ENCODE results near the gene TEKT1. TPM values are rescaled to one million over a fixed set of nuclear protein-coding genes. Genes with fewer than 3 reads are reported as not detected.
"Not testable (repeated sequence)": the region's sequence is repeated elsewhere in the genome, so short reads cannot be mapped to it uniquely, and the experiment has no call there.

The TEKT1 gene
- total RNA-seq, 1 donor from 2014 or later, result not detected

DNA sequence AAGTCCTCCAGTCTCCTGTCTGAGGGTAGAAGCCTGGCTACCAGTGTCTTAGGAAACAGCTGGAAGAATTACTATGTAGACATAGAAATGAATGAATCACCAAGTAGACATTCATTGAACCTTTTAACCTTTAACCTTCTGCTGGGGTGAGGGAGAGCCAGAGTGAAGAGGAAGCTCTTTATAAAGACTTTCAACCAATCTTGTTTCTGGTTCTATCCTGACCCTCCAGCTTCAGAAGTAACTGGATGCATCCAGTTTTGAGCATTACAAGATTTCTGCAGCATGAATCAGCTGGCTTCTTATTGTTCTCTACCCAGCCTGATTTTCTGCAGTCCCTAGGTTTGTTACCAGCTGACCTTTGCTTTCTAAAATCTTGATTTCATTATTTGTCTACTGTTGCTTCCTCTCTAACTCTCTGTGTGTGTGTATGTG lies 8.5 kb downstream of the TEKT1 start:
- no peak for DNase-seq
- no peak for ATAC-seq
- intact Hi-C loops (cut with micrococcal nuclease), result no loop called here

DNA sequence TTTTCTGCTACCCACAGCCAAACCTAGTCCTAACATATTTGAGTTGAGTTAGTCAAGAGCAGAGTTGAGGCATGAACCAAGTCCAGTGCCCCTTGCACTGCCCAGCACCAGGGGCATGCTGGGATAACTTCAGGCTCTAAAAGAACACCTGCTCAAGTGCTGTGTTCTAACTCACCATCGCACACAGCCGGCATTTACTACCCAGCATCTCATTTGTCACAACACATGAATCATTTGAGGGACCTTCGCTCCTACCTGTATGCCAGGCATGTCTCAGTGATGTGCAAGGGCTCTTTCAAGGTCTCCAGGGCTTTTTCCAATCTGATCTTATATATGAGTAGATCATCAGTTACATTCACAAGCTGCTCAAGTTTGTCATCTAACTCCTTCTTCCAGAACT lies 12.6 kb downstream of the TEKT1 start:
- no peak for ATAC-seq
- DNase-seq, result no peak
- intact Hi-C loops (cut with micrococcal nuclease), result no loop called here

DNA sequence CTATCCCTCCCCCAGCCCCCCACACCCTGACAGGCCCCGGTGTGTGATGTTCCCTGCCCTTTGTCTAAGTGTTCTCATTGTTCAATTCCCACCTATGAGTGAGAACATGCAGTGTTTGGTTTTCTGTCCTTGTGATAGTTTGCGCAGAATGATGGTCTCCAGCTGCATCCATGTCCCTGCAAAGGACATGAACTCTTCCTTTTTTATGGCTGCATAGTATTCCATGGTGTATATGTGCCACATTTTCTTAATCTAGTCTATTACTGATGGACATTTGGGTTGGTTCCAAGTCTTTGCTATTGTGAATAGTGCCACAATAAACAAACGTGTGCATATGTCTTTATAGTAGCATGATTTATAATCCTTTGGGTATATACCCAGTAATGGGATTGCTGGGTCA lies 15.2 kb downstream of the TEKT1 start:
- DNase-seq; intact Hi-C loops (cut with micrococcal nuclease); ATAC-seq: not testable (repeated sequence)

DNA sequence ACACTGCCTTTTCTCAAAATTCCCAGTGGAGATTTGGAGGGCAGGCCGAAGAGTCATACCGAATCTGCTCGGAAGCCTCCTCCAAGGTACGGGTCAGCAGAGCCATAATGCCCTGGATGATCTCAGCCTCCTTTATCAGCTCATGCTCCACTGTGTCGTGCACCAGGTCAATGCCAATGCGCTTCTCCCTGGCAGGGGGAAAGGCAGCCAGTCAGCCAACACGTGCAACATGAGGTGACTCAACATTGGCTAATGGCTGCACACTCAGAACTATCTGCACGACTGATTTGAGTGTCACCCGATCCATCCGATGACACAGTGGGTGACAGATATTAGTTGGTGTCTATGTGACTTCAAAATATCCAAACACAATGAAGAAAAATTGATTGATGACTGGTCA lies 15.8 kb downstream of the TEKT1 start:
- no peak for ATAC-seq

DNA sequence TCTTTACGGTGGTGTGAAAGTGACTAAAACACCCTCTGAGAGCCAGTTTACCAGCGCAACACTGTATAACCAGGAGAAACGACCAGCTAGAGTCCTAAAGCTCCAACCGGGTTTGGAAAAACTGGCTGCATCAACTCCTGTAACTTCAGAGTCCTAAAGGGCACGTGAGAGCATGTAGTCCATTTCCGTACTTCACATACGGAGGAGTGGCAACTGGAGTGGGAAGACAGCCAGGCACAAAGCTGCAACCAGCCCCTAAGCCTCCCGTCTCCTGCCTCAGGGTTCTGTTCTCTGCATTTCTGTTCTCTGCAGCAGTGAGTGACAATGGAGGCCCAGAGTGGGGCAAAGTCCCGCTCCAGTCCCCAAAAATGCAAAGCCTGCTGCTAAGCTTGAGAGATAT lies 19.2 kb downstream of the TEKT1 start:
- ATAC-seq (no peak), DNase-seq (no peak)
- intact Hi-C loops (cut with micrococcal nuclease), result no loop called here

More for the DNA sequence above, 15.8 kb downstream of the TEKT1 start:
- no peak for DNase-seq
- intact Hi-C loops (cut with micrococcal nuclease), result no loop called here

GRCh38 chr17:6811510-6811909 lies 20.0 kb downstream of the TEKT1 start:
- intact Hi-C loops (cut with micrococcal nuclease), result no loop called here
- DNase-seq (no peak), ATAC-seq (no peak)

DNA sequence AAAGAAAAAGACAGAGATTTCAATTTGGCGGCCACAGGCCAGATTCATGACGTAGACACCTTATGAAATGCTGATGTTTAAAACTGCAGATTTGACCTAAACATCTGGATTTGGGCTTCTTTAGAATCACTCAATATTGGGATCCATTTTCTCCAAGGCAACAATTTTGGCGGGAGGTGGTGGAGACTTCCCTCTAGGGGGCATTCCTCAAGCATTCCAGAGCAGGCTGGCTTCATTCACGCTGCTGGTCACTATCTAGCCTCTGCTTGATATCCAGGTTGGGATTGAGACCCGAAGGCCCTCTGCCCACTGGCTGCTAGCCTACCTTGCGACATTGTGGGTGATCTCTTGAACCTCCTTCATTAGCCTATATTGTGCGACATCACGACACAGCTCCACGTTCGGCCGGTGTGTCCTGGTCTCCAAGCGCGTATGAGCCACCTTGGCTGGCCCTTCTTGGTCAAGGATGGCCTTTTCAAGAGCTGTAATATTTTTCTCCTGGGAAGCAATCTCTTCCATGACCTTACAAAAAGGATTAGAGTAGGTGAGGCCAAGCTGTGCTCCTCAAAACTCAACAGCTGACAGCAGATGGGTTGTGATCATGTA lies 31.0 kb downstream of the TEKT1 start:
- intact Hi-C loops (cut with micrococcal nuclease), result no loop called here
- no peak for ATAC-seq
- no peak for DNase-seq

GRCh38 chr17:6799738-6800137 lies 31.8 kb downstream of the TEKT1 start:
- intact Hi-C loops (cut with micrococcal nuclease), result no loop called here
- ATAC-seq (no peak), DNase-seq (no peak)

GRCh38 chr17:6797718-6798351 lies 33.7 kb downstream of the TEKT1 start:
- DNase-seq, result no peak
- intact Hi-C loops (cut with micrococcal nuclease), result no loop called here
- no peak for ATAC-seq

GRCh38 chr17:6796887-6797490 lies 34.5 kb downstream of the TEKT1 start:
- ATAC-seq, result no peak
- DNase-seq, result no peak
- intact Hi-C loops (cut with micrococcal nuclease), result no loop called here

GRCh38 chr17:6796017-6796886 lies 35.3 kb downstream of the TEKT1 start:
- ATAC-seq (no peak), DNase-seq (no peak)
- intact Hi-C loops (cut with micrococcal nuclease), result no loop called here

DNA sequence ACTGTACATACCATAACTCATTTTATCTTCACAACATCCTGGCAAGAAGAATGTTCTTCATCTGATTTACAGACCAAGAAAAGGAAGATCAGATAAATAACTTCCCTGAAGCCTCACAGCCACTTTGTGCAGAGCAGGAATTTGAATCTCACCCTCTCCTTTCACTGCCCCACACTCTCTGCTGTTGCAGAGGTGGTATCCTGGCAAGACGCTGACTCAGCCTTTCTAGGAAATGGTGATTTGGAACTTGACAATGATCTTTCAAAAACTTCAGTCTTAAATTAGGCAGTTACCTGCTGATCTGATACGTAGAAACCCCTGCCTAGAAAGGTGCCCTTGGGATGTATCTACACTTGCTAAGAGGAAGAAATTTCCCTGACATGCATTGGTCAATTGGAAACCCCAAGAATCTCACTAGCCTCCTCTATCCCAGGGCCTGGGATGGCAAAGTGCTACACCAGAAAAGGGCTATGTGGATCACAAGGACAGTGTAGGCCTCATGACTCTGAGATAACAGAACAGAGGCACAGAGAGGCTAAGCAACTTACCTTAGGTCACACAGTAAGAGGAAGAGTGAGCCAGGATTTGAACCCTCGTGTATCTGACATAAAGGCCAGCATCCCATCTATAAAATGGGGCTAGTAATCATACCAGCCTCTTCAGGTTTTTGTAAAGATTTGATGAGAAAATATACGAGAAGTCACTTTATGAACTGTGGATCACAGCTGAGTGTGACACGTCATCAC lies 37.6 kb downstream of the TEKT1 start:
- intact Hi-C loops (cut with micrococcal nuclease), result no loop called here
- no peak for ATAC-seq

DNA sequence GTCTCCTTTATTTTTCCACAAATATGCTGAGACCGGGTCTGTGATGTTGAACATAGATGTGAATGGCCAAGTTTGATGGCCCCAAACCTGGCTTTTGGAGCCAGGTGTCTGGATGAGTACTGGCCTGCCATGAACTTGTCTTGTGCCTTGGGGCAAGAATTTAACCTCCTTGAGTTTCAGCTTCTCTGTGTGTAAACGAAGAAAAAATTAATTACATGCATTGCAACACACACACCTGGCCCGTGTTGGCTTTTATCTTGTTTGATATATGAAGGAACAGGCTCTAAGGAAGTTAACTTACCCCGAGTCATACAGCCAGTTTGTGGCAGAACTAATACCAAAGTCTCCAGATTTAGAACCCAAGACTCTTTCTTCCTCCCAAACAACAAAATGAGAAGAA lies 42.4 kb downstream of the TEKT1 start:
- no peak for ATAC-seq
- intact Hi-C loops (cut with micrococcal nuclease), result no loop called here
- no peak for DNase-seq

More for the DNA sequence above, 37.6 kb downstream of the TEKT1 start:
- DNase-seq, result no peak

- DNase-seq, result no peak
- no peak for ATAC-seq
- intact Hi-C loops (cut with micrococcal nuclease), result no loop called here
Observed at GRCh38 chr17:6787081-6787693, 44.3 kb downstream of the TEKT1 start.

DNA sequence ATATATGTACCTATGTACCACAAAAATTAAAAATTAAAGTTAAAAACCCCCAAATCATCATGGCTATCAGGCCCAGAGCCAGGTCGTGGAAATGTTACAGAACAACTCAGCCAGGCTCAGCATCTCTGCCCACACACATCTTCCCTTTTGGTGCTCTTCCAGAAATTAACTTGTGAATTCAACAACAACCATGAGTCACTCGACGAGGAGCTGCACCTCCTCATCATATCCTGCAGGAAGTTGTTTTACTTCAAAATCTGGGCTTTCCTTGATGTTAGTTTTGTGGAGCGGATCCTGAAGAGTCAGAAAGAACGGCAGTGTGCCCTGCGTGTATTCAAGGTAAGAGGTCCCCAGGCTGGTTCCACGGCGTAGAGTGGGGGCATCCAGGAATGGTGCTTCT lies 44.9 kb downstream of the TEKT1 start:
- intact Hi-C loops (cut with micrococcal nuclease), result no loop called here
- ATAC-seq (no peak), DNase-seq (no peak)

- intact Hi-C loops (cut with micrococcal nuclease), result no loop called here
- DNase-seq (no peak), ATAC-seq (no peak)
Observed at GRCh38 chr17:6782244-6782643, 49.3 kb downstream of the TEKT1 start.

- intact Hi-C loops (cut with micrococcal nuclease), result no loop called here
- DNase-seq, result no peak
- ATAC-seq, result no peak
Observed at GRCh38 chr17:6780886-6781285, 50.6 kb downstream of the TEKT1 start.

DNA sequence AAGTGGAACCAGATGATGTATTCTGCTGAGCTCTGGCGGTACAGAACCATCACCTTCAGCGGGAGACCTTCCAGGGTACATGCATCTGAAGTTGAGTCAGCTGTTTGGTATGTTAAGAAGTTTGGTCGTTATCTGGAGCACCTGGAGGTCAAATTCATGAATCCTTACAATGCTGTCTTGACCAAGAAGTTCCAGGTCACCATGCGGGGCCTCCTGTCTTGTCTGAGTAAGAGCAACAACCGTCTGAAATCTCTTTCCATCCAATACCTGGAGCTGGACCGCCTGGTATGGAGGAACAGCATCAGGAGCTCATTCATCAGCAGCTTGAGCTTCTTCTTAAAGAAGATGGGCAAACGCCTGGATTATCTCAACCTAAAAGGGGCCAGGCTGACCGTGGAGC lies 51.5 kb downstream of the TEKT1 start:
- DNase-seq, result no peak
- intact Hi-C loops (cut with micrococcal nuclease), result no loop called here
- no peak for ATAC-seq

DNA sequence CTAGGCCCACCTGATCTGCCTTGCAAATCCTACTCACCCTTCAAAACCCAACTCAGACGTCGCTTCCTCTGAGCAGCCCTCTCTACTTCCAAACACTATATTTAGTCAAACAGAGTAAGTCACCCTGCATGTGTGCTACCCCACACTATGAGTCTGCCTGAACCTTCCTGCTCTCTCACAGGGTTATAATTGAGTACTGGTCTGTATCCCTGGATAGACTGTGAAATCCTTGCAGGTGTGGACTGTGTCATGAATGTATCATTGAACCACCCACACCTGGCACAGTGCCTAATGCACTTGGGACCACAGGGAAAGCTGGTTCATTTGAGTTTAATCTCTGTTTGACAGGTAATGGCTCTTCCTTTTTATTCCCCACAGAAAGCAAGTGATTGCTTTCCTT lies 52.1 kb downstream of the TEKT1 start:
- ATAC-seq, result no peak
- intact Hi-C loops (cut with micrococcal nuclease), result no loop called here
- no peak for DNase-seq

All from left ventricle myocardium superior (tissue), 1 donor.